GM23338 (cell line): Measurements from ENCODE around the gene OCEL1. TPM values are rescaled to one million over a fixed set of nuclear protein-coding genes. Genes with fewer than 3 reads are reported as not detected.
A peak's percentile ranks its signal among the peaks of the same experiment; 100 is the strongest.

ENCODE experiments used
- ATAC-seq: fragments of 200-7000 bp; cut with Tn5 transposase; 3 replicates; pipeline ENCODE4 v1.9.1; 2020
- DNase-seq: peaks from one replicate; pipeline ENCODE4 v3.0.0-alpha.2; 2015; ENCODE audit warnings: low spot score
- H2AFZ ChIP-seq: fragments of 200-600 bp; sonication (generic); 2 replicates; pipeline ENCODE4 v1.8.0; 2016; ENCODE audit warnings: antibody characterized with exemption, mild to moderate bottlenecking, moderate library complexity
- H3F3A ChIP-seq: fragments of 200-600 bp; sonication (generic); replicated peaks from 2 replicates; pipeline ENCODE4 v1.8.0; 2017; ENCODE audit warnings: antibody characterized with exemption, mixed run types, low read depth
- H3K27ac ChIP-seq: fragments of 200-600 bp; sonication (generic); 2 replicates; pipeline ENCODE4 v1.6.1; 2016; ENCODE audit warnings: low read depth
- H3K27me3 ChIP-seq: fragments of 200-600 bp; sonication (generic); 2 replicates; pipeline ENCODE4 v1.8.0; 2016; ENCODE audit warnings: mild to moderate bottlenecking, mixed run types, moderate library complexity; ENCODE audit not compliant: insufficient read depth
- H3K36me3 ChIP-seq: fragments of 200-600 bp; sonication (generic); 2 replicates; pipeline ENCODE4 v1.8.0; 2016; ENCODE audit warnings: mild to moderate bottlenecking; ENCODE audit not compliant: insufficient read depth
- H3K4me1 ChIP-seq: fragments of 200-600 bp; sonication (generic); 2 replicates; pipeline ENCODE4 v1.8.0; 2016; ENCODE audit warnings: mild to moderate bottlenecking, moderate library complexity; ENCODE audit not compliant: insufficient read depth
- H3K4me2 ChIP-seq: fragments of 200-600 bp; sonication (generic); 2 replicates; pipeline ENCODE4 v1.7.1; 2017; ENCODE audit warnings: mixed run types
- H3K4me3 ChIP-seq: fragments of 200-600 bp; sonication (generic); 2 replicates; pipeline ENCODE4 v1.6.1; 2016; ENCODE audit warnings: mixed run types
- H3K79me2 ChIP-seq: fragments of 200-600 bp; sonication (generic); replicated peaks from 2 replicates; pipeline ENCODE4 v1.8.0; 2017; ENCODE audit warnings: mild to moderate bottlenecking; ENCODE audit not compliant: insufficient read depth
- H3K9me2 ChIP-seq: fragments of 200-600 bp; sonication (generic); 2 replicates; pipeline ENCODE4 v1.8.0; 2017; ENCODE audit not compliant: insufficient read depth
- H4K20me1 ChIP-seq: fragments of 200-600 bp; sonication (generic); replicated peaks from 2 replicates; pipeline ENCODE4 v1.8.0; 2017; ENCODE audit warnings: mild to moderate bottlenecking; ENCODE audit not compliant: insufficient read depth
- H3K27ac Mint-ChIP-seq: 2 replicates; pipeline ENCODE4 v1.8.0; 2020; ENCODE audit warnings: inconsistent platforms, mild to moderate bottlenecking, moderate library complexity, mixed read lengths
- H3K27me3 Mint-ChIP-seq: 3 replicates; pipeline ENCODE4 v1.8.0; 2022; ENCODE audit warnings: low read depth, mild to moderate bottlenecking, moderate library complexity, mixed read lengths, inconsistent platforms; ENCODE audit not compliant: insufficient read depth, poor library complexity
- H3K36me3 Mint-ChIP-seq: 3 replicates; pipeline ENCODE4 v1.8.0; 2021; ENCODE audit warnings: low read depth, mild to moderate bottlenecking, inconsistent platforms, moderate library complexity, mixed read lengths
- H3K4me1 Mint-ChIP-seq: 3 replicates; pipeline ENCODE4 v1.8.0; 2020; ENCODE audit warnings: mild to moderate bottlenecking, inconsistent platforms, mixed read lengths
- H3K4me3 Mint-ChIP-seq: 3 replicates; pipeline ENCODE4 v1.8.0; 2021; ENCODE audit warnings: moderate library complexity, mild to moderate bottlenecking, inconsistent platforms, mixed read lengths
- H3K9me3 Mint-ChIP-seq: 3 replicates; pipeline ENCODE4 v1.8.0; 2020; ENCODE audit warnings: moderate library complexity, mild to moderate bottlenecking, inconsistent platforms, mixed read lengths
- CREB1 ChIP-seq: fragments of 250-450 bp; sonication (Bioruptor Pico); IDR thresholded peaks from 2 replicates; pipeline ENCODE4 v1.5.0; 2020; ENCODE audit warnings: low read depth, mild to moderate bottlenecking, moderate library complexity
- EZH2 ChIP-seq: fragments of 200-600 bp; sonication (generic); IDR thresholded peaks from one replicate; pipeline ENCODE4 v1.8.0; 2017; ENCODE audit warnings: antibody characterized with exemption, mild to moderate bottlenecking, low read depth; ENCODE audit not compliant: unreplicated experiment
- JUNB ChIP-seq: IDR thresholded peaks from one replicate; pipeline ENCODE4 v1.6.1; 2016; ENCODE audit warnings: antibody characterized with exemption; ENCODE audit not compliant: unreplicated experiment
- NANOG ChIP-seq: IDR thresholded peaks from 2 replicates; pipeline ENCODE4 v1.6.1; 2016; ENCODE audit warnings: antibody characterized with exemption, borderline replicate concordance
- ZNF114 ChIP-seq: fragments of 250-450 bp; sonication (Bioruptor Pico); IDR thresholded peaks from 2 replicates; pipeline ENCODE4 v1.5.0; 2020; ENCODE audit warnings: mild to moderate bottlenecking, moderate library complexity
- polyA plus RNA-seq: library from polyadenylated mRNA; unstranded; fragments of >200 nt; fragmentation: Nextera tagmentation; extraction: Ambion mirVana; gene quantifications from 2 replicates; pipeline ENCODE4 v1.2.1, GENCODE V29; 2016
- total RNA-seq: library from RNA; depleted of rRNA; stranded (reverse); fragments of >200 nt; shearing (Covaris generic); gene quantifications from 2 replicates; pipeline ENCODE4 v1.2.3, GENCODE V29; 2014
- TF ChIP-seq, protein P1 (sequence below): fragments of 250-450 bp; sonication (Bioruptor Pico); IDR thresholded peaks from 2 replicates; pipeline ENCODE4 v1.5.0; 2020; ENCODE audit warnings: mild to moderate bottlenecking, moderate library complexity
- TF ChIP-seq, protein P2 (sequence below): IDR thresholded peaks from 2 replicates; pipeline ENCODE4 v1.6.1; 2016; ENCODE audit warnings: antibody characterized with exemption

OCEL1 gene
- total and polyA plus RNA-seq, 2 experiments from 2014 or later = 12.7 to 47.4 TPM

DNA sequence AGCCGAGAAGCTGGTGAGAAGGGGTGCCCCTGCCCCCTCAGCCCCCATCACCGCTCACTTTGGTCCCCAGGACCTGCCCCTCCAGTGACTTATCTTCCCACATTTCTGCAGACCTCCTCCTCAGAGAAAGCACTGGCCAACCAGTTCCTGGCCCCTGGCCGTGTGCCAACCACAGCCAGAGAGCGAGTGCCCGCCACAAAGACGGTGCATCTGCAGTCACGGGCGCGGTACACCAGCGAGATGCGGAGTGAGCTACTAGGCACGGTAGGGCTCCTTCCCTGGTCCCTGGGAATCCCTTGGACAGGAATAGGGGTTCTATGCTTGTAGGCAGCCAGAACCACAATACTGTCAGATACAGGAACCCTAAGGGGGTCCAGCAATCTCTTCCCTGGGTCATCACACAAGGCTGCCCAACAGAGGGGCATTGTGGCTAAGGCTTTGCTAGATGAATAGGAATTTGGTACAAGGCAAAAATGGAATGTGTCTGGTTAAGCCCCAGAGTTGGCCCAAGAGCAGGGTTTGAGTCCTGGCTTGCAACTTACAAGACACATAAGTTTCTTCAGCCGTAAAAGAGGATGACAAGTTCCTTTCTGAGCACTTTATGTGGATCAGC lies 9.9 kb upstream of the OCEL1 start (continued):
- TF ChIP-seq, protein P1, sequence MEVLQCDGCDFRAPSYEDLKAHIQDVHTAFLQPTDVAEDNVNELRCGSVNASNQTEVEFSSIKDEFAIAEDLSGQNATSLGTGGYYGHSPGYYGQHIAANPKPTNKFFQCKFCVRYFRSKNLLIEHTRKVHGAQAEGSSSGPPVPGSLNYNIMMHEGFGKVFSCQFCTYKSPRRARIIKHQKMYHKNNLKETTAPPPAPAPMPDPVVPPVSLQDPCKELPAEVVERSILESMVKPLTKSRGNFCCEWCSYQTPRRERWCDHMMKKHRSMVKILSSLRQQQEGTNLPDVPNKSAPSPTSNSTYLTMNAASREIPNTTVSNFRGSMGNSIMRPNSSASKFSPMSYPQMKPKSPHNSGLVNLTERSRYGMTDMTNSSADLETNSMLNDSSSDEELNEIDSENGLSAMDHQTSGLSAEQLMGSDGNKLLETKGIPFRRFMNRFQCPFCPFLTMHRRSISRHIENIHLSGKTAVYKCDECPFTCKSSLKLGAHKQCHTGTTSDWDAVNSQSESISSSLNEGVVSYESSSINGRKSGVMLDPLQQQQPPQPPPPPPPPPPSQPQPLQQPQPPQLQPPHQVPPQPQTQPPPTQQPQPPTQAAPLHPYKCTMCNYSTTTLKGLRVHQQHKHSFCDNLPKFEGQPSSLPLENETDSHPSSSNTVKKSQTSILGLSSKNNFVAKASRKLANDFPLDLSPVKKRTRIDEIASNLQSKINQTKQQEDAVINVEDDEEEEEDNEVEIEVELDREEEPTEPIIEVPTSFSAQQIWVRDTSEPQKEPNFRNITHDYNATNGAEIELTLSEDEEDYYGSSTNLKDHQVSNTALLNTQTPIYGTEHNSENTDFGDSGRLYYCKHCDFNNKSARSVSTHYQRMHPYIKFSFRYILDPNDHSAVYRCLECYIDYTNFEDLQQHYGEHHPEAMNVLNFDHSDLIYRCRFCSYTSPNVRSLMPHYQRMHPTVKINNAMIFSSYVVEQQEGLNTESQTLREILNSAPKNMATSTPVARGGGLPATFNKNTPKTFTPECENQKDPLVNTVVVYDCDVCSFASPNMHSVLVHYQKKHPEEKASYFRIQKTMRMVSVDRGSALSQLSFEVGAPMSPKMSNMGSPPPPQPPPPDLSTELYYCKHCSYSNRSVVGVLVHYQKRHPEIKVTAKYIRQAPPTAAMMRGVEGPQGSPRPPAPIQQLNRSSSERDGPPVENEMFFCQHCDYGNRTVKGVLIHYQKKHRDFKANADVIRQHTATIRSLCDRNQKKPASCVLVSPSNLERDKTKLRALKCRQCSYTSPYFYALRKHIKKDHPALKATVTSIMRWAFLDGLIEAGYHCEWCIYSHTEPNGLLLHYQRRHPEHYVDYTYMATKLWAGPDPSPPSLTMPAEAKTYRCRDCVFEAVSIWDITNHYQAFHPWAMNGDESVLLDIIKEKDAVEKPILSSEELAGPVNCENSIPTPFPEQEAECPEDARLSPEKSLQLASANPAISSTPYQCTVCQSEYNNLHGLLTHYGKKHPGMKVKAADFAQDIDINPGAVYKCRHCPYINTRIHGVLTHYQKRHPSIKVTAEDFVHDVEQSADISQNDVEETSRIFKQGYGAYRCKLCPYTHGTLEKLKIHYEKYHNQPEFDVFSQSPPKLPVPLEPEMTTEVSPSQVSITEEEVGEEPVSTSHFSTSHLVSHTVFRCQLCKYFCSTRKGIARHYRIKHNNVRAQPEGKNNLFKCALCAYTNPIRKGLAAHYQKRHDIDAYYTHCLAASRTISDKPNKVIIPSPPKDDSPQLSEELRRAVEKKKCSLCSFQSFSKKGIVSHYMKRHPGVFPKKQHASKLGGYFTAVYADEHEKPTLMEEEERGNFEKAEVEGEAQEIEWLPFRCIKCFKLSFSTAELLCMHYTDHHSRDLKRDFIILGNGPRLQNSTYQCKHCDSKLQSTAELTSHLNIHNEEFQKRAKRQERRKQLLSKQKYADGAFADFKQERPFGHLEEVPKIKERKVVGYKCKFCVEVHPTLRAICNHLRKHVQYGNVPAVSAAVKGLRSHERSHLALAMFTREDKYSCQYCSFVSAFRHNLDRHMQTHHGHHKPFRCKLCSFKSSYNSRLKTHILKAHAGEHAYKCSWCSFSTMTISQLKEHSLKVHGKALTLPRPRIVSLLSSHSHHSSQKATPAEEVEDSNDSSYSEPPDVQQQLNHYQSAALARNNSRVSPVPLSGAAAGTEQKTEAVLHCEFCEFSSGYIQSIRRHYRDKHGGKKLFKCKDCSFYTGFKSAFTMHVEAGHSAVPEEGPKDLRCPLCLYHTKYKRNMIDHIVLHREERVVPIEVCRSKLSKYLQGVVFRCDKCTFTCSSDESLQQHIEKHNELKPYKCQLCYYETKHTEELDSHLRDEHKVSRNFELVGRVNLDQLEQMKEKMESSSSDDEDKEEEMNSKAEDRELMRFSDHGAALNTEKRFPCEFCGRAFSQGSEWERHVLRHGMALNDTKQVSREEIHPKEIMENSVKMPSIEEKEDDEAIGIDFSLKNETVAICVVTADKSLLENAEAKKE (CRISPR knock-in tag) = no peak
- no peak for TF ChIP-seq EZH2
- no peak for TF ChIP-seq CREB1 (CRISPR knock-in tag)

DNA sequence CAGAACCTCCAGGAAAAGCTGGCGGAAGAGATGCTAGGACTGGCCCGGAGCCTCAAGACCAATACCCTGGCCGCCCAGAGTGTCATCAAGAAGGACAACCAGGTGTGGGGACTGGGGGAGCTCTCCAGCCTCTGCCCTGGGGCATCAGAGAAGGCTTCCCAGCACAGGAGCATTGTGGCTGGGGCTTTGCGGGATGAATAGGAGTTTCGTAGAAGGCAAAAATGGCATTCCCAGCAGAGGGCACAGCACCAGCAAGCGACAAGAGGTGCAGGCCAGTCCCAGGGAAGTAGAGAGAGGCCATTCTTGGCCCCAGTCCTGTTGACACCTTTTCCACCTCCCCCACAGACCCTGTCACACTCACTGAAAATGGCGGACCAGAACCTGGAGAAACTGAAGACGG lies 6.7 kb upstream of the OCEL1 start:
- Histone ChIP-seq H3K27me3 (no peaks in the 10 kb centered on the region), H3F3A (0 out of 2 replicates have a peak, but pooled peaks cover 9% of the 10 kb centered on the region), H3K36me3 (peaks cover 5% of the 10 kb centered on the region; the same call in 1 of the 2 replicates), H3K4me1 (no peaks in the 10 kb centered on the region), H3K79me2 (no peaks in the 10 kb centered on the region), H3K4me2 (no peak overlapping the region), H4K20me1 (no peaks in the 10 kb centered on the region), H3K4me3 (no peak overlapping the region), H3K27ac (no peak overlapping the region), H2AFZ (no peak overlapping the region), H3K9me2 (no peaks in the 10 kb centered on the region)
- no peak for DNase-seq
- Mint-ChIP-seq H3K27ac (peak overlapping the region; percentile 29; the same call in 1 of the 2 replicates), H3K36me3 (peaks cover 24% of the 10 kb centered on the region), H3K9me3 (no peaks in the 10 kb centered on the region; the same call in 2 of the 3 replicates), H3K27me3 (peaks cover 14% of the 10 kb centered on the region), H3K4me3 (no peak overlapping the region), H3K4me1 (peaks cover 10% of the 10 kb centered on the region)
- no peak for ATAC-seq
- TF ChIP-seq NANOG (no peak), JUNB (no peak), ZNF114 (no peak)
- TF ChIP-seq, protein P2, sequence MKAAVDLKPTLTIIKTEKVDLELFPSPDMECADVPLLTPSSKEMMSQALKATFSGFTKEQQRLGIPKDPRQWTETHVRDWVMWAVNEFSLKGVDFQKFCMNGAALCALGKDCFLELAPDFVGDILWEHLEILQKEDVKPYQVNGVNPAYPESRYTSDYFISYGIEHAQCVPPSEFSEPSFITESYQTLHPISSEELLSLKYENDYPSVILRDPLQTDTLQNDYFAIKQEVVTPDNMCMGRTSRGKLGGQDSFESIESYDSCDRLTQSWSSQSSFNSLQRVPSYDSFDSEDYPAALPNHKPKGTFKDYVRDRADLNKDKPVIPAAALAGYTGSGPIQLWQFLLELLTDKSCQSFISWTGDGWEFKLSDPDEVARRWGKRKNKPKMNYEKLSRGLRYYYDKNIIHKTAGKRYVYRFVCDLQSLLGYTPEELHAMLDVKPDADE = no peak
- TF ChIP-seq, protein P1 (CRISPR knock-in tag) = no peak
